Stimulated activated CD4-positive, alpha-beta T cell treated with anti-CD3 and anti-CD28 coated beads, Interleukin-12 subunit alpha, Interleukin-12 subunit beta, amount 100 ng/mL, for 4 hours (primary cell): Measurements from ENCODE around the gene SORL1.
"Not testable (repeated sequence)": the region's sequence is repeated elsewhere in the genome, so short reads cannot be mapped to it uniquely, and the experiment has no call there.

ENCODE experiments used
- DNase-seq: peaks from one replicate; pipeline ENCODE4 v3.0.0-alpha.2; 2020

The SORL1 gene

DNA sequence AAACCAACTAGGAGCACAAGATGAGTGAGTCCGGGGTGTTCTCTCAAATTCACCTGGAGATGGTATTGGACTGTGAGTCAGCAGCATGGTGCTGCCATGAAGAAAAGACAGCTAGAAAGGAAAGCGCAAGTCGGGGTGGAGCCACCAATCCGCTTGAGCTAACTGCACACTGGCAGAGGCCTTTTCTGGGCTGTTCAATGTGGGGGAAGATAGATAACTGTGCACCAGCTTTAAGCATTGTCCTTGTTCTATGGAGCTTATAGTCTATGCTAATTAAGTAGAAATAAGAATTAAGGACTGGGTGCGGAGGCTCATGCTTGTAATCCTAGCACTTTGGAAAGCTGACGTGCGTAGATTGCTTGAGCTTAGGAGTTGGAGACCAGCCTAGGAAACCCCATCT lies 22.6 kb downstream of the SORL1 start:
- DNase-seq, result no peak

DNA sequence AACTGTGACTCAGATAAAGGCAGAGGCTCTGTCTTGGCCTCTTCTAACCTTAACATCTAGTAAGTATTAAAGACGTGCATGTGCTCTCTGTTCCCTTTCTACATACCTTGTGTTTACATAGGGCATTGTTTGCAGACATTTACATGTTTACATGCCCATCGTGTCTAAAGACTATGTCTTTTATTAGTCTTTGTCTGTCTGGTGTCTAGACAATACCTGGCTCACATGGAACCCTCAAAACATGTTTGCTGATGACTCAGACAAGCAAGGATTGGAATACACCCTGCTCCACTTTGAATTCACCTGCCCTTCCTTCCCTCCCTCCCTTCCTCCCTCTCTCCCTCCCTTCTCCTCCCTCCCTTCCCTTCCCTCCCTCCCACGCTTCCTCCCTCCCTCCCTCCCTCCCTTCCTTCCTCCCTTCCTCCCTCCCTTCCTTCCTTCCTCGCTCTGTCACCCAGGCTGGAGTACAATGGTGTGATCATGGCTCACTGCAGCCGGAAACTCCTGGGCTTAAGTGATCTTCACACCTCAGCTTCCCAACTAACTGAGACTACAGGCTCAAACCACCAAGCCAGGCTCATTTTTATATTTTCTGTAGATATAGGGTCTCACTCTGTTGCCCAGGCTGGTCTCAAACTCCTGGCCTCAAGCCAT lies 24.4 kb downstream of the SORL1 start:
- no peak for DNase-seq

DNA sequence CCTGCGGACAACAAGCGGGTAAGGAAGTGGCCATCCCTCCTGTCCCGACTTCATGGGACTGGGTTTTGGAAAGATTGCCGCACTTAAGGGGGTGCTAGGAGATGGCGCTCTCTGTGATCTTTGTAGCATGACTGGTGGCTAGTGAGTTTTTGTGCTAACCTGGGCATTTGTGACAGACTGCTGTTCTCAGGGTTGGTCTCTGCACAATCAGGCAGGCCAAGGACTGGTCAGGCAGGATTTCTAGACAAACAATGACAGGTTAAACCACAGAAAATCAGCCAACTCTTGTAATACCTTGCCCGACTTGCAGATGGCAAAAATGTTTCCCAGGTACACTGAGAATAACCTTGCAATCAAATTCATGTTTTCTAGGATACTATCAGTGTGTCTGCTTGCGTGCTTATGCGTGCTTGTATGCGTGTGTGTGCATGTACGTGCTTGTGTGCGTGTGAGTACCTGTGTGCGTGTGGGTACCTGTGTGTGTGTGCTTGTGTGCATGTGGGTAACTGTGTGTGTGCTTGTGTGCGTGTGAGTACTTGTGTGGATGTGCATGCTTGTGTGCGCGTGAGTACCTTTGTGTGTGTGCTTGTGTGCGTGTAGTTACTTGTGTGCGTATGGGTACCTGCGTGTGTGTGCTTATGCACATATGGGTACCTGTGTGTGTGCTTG lies 26.2 kb downstream of the SORL1 start:
- DNase-seq, result no peak

DNA sequence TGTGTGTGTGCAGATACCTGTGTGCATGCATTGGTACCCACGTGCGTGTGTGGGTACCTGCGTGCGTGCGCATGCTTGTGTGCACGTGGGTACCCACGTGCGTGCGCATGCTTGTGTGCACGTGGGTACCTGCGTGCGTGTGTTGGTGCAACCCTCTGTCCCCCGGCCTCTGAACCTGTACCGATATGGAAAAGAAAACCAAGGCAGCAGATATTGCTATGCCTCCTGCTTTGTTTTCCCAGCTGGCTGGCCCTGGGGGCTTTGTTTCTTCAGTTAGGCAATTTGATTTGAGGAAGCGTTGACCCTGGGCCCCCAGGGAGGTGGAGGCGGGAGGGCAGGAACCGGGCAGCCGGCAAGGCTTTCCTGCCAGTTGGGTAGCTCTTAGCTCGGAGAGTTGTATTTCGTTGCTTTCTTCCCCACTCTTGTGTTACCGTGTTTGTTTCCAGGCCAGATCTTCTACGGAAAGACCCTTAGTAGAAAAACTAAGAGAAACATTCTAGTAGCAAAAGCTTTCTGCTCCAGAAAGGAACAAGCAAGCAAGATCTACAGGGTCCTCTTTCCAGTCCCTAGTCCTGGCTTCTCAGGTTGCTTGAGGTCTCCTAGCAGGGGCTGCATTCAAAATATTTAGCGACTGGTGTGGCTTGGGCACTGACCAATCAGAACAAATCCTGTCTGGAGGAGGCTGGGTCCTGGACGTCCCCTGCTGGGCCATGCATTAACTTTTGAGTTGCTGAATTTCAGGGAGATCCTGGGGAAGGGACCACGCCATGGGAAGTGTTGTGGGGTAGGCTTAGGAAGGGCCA lies 27.0 kb downstream of the SORL1 start:
- no peak for DNase-seq

DNA sequence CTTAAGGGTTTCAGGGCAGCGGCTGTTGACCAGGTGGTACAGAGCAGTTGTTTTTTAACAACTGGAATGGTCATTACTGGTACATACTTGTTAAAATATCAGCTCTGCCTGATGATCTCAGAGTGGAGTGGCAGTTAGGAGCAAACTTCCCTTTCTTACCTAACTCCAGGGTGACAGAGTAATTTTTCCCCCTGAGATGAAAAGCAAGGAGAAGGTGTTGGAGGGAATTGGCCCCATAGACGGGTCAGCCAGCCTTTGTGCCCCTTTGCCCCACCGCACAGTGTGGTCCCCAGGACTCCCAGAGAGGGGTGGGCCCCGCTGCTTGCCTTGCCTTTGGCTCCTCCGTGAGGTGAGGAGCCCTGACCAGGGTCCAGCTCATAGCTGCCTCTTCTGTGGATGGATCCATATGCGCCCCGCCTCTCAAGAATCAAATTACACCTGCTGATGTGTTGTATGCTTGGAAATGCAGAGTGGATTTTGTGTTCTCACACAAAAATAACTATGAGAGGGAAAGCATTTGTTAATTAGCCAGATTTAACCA lies 27.7 kb downstream of the SORL1 start:
- DNase-seq, result no peak

DNA sequence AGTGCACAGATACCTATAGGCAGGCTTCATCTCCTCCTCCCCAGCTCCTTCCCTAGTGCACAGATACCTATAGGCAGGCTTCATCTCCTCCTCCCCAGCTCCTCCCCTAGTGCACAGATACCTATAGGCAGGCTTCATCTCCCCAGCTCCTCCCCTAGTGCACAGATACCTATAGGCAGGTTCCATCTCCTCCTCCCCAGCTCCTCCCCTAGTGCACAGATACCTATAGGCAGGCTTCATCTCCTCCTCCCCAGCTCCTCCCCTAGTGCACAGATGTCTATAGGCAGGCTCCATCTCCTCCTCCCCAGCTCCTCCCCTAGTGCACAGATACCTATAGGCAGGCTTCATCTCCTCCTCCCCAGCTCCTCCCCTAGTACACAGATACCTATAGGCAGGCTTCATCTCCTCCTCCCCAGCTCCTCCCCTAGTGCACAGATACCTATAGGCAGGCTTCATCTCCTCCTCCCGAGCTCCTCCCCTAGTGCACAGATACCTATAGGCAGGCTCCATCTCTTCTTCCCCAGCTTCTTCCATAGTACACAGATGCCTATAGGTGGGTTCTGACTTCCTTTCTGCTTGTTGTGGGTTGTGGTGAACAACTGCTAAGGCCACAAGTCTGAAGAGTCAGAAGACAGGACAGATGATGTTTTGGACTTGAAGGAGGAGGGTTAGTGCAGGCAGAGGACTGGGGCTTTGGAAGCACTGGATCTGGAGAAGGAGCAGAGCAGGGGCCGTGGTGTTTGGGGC lies 29.5 kb downstream of the SORL1 start:
- not testable (repeated sequence) for DNase-seq

DNA sequence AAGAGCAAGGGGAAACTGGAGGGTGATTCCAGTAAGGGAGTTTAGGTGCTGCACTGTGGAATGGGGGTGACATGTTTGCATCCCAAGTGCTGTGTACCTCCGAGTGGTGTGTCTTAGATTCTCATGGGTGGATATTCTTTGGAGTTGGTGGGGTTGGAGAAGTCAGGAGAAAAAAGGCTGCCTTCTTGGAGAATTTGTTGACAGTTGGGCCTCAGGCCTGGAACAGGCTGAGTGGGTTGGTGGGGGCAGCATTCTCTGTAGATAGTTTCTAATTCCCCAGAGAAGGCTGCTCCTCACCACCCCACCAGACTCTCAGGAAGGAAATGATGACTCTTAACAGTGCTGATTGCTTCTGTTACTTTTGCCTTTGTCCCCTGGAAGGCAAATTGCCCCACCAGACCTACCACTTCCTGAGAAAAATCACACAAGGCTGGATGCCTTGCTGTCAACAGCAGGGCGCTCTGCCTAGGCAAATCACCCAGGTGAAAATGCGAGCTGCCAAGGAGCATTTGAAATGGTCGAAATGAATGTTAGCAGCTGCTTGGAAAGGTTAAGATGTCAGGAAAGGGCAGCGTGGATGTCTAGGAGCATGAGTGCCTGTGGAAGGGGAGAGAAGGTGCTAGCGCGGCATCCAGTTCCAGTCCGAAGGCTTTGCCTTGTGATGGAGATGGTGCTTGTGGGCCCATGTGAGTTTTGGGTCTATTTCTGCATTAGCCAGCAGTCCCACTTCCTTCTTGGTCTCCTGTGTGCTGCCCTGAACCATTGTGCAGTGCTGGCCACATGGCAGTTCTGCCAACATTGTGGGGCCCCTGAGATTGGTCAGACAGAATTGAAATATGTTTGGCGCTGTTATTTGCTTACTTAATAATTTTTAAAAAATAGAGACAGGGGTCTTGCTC lies 30.4 kb downstream of the SORL1 start:
- DNase-seq, result peak; percentile 27

DNA sequence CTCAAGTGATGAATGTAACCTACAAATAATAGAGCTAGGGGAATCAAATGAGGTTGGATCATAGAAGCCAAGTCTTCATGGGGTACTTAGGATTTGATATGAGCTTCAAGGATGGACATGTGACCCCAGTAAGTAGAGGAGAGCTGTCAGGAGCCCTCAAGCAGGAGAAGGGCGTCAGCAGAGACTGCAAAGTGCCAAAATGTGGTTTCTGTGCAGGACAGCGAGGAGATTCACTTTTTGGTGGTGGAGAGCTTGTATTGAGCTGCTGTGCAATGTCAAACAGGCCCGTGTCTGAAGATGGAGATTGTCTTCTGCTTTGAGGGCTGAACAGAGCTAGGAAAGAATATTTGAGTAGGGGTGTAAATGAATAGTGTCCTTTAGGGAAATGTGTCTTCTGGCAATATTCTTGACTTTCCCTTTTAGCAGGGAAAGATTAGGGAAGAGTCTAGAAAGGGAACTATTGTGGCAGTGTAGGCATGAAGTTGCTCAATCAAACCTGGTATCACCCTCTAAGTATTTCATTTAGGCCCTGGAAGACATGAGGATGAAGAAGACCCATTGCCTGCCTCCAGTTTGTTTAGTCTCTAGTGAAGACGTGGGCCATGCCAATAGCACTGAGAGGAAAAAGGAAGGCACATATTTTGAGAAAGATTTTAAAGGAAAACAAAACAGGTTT lies 31.8 kb downstream of the SORL1 start:
- DNase-seq, result no peak

DNA sequence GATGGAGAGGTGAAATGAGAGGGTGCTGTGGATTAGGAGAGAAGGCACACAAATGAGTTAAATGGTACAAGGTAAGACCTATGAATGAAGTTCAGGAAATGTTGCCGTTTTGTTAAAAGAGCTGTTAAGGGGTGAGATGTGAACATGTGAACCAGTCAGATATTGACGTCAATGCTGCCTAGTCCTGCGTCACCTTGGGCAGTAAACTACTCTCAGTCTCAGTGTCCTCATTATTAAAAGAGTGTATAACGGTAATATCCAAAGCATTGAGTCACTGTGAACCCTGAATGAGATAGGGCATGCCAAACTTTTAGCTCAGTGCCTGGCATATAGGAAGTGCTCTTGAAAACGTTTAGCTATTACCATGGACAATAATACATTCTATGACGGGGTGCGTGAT lies 33.1 kb downstream of the SORL1 start:
- DNase-seq, result no peak

DNA sequence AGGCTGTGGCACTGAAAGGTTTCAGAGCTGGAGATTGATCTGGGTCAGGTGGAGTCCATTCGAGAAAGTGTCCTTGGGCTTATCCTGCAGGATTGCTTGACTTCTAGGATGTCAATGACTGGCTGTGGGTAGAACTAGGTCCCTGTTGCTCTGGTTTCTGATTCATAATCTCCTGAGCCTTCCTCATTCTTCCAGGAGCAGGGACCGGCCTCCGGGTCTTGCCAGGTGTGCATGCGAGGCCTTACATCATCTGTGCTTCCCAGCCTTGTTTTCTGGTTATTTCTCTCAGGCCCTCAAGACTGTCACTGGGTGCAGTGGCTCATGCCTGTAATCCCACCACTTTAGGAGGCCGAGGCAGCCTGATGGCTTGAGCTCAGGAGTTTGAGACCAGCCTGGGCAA lies 33.9 kb downstream of the SORL1 start:
- no peak for DNase-seq

DNA sequence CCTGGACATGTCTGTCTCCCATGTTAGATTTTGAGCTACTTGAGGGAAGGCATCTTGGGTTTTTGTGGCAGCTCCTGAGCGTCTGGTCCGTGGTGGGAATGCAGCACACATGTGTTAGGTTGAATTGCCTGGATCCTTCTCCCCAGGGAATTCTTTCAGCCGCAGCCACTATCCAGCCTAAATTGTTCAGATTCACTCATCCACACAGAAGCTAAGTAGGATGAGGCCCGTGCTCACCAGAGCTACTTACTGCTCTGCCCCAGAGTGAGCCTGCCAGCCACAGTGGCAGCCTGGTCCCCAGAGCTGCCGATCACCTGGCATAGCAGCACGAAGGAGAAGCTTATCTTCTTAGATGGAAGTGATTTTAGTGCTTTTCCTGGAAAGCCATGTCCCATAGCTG lies 35.1 kb downstream of the SORL1 start:
- DNase-seq, result no peak

DNA sequence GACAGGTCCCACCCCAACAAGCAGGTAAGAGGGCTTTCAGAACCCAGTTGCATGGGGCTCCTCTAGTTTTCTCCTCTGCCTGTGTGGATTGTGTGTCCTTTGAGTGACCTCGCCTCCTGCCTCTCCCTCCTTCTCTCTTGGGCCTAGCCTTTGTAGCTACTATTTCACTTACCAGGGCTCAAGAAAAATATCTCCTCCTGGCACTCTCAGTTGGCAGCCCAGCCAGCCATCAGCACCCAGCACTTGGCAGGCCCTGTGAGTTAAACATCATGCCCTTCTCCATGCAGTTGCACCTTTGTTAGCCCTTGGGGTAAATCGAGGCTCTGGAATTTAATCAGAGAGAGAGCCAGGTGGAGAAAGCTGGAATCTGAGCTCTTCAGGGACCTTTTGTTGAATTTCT lies 36.1 kb downstream of the SORL1 start:
- no peak for DNase-seq

DNA sequence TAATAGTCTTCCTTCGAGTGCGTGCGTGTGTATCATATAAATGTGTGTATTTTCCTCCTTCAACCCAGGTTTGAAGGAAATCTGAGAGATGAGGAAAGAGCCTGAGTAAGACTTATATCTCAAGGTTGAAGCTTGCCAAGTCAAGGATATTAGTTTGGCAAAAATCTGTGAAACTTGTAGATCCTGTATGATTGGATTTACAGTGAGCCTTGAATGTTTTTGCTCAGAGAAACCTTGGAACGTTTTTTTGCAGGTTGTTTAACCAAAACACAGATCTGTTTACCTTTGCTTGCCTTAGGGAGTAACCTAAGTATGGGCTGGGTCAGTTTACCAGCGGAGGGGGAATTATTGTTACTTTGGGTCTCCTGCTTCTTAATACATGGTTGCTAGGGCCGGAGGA lies 36.5 kb downstream of the SORL1 start:
- DNase-seq, result no peak

DNA sequence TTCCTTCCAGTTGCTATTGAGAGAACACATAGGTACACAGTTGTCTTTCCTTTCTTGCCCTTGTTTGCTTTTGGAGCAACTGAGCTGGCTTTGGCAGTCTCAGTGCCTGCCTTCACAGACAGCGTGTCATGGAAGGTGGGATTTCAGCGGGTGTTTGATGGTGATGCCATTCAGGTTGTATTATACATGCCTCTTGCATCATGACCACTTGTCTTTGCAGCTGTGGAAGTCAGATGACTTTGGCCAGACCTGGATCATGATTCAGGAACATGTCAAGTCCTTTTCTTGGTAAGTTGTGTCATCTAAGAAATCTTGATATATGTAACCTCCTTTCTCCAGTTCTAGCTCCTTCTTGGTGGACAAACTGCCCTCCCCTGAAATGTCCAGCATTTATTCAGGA lies 37.7 kb downstream of the SORL1 start:
- no peak for DNase-seq

DNA sequence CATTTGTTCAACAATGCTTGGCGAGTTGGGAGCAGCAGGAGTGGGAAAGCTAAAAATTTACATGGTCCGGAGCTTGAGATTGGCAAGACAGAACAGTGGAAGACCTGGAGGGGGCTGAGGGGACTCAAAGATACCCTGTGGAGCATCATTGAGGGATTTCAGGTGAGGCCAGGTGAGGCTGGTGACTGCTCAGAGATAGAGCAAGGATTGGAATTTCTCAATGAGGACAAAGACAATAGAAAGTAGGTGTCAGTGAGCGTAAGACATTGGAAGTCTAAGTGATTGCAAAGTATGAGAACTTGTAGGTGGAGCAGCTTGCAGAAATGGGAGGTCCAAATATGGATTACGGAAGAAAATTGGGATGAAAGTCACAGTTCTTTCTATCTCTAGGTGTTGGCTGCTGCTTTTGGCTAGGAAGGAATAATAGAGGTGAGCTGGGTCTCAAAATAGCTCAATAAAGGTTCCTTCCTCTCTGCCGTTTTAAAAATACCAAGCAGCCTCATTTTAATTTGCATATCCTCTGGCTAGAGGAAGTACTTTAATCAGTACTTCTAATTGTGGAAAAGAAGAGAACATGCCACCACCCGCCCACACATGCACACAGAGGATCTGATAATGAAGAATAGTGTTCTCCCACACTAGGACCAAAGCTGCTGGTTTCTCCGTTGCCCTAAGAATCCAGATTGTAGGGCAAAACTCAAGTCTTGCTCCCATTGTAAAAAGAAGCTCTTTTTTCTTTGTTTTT lies 42.4 kb downstream of the SORL1 start:
- peak; percentile 42 for DNase-seq

DNA sequence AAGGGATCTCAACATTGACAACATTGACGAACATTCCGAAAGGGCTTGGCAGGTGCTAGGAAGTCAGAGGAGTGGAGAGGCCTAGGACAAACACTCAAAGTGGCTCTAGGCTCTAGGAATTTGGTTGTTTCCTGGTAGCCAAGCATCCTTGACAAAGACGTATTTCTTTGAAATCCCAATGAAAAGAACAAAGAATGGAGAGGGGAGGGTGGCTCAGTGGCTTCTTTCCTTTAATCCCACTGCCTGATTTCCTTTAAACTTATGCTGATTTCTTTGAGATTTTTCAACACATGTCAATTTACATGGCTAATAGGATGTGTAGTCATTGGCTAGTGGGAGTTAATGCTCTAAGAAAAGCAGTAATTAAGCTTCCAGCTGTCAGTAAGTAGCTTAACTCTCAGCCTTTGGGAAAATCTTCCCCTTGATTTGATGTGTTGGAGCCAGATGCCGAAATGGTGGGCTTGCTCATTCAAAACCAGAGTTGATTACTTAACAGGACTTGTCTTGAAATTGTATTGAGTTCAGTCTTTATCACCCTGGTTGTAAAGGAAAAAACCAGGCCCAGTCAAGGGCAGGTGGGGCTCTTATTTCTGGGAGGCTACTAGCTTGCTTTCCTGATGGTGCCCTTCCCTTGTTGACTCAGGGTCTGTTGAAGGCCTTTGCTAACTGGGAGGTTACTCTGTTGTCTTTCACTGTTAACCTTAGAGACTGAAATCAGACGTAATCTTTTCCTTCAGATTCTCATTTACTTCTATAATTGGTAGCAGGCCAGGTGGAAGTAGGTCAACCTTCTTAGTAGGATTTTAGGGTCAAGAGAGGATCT lies 45.3 kb downstream of the SORL1 start:
- no peak for DNase-seq

DNA sequence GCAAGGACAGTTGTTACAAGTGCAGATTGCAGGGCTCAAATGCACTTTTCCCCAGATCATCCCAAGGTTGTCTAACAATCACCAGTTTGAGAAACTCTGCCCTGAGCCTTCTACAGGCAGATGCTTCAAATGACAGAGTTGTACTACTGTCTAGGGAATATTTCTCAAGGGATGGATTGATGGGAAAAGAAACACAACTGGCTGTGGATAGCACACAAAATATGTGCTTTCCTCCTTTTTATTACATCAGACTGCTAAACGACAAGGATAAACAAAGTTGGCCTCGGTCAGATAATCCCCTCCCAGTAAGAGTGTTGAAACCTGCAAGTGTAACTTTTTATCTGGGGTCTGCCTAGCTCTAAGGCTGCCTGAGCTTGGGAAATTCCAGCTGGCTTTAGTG lies 47.3 kb downstream of the SORL1 start:
- DNase-seq, result no peak

DNA sequence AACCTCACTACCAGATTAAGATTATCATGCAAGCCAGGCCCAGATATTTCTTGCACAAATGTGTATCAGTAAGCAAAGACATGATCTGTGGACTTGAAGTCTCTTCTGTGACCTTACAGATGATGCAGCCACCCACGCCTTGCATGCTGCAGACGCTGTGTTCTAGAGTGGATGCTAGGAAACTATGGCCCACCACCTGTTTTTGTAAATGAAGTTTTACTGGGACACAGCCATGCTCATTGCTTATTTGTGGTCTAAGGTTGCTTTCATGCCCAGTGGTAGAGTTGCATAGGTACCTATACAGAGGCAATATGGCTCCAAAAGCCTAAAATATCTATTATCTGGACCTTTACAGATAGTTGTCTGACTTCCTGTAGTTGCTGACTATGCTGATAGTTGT lies 48.2 kb downstream of the SORL1 start:
- no peak for DNase-seq

DNA sequence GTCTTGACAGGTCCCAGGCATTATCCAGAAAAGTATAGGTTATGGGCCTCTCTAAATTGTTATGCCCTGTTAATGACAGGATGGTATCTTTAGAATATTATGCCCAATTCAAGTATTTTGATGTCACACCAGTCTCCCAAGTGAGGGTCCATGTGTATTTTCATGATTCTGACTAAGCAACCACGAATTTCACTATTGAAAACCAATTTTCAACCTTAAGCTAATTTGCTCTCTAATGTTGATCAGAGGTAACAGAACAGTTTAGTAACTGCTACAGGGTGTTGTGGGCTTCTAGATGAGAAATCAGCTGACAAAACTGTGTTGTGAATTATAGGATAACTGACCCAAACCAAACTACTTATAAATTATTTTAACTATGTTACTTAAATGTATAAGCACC lies 48.6 kb downstream of the SORL1 start:
- DNase-seq, result no peak

DNA sequence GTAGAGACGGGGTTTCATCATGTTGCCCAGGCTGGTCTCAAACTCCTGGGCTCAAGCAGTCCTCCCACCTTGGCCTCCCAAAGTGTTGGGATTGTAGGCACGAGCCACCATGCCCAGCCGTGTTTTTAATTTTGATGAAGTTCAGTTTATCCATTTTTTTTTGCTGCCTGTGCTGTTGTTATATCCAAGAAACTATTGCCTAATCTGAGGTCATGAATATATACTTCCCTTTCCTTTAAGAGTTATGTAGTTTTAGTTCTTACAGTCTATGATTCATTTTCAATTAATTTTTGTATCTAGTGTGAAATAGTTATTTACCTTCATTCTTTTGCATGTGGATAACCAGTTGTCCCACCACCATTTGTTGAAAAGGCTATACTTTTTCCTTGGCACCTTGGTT lies 50.9 kb downstream of the SORL1 start:
- DNase-seq, result no peak
